K562 (cell line): ENCODE measurements around the gene MACROD2. TPM values are rescaled to one million over a fixed set of nuclear protein-coding genes. Genes with fewer than 3 reads are reported as not detected.

Experiments
- ATAC-seq: fragments of 200-7000 bp; cut with Tn5 transposase; 3 replicates; pipeline ENCODE4 v1.9.1; 2020; ENCODE audit warnings: moderate library complexity
- BruUV-seq: library from RNA; stranded (reverse); fragments of 400-500 nt; replicated peaks from 2 replicates; lab custom pipeline; 2021; lab: Mats Ljungman, UMichigan
- CTCF ChIA-PET: fragments of 300-600 bp; formaldehyde crosslinking; extraction: SDS; loops from one replicate; lab custom pipeline; 2021; ENCODE audit warnings: low intra/inter-chr PET ratio; lab: Yijun Ruan, JAX
- POLR2A ChIA-PET: fragments of 300-600, 350-650 bp; sonication (Branson Sonifier 250); formaldehyde crosslinking; extraction: SDS; loops from one replicate; lab custom pipeline; 2021; ENCODE audit warnings: antibody characterized with exemption, inconsistent platforms; lab: Yijun Ruan, JAX
- DNase-seq, 4 experiments: peaks; one replicate each; pipeline versions ENCODE4 v3.0.0 to v3.0.0-alpha.2; 2011 to 2018; ENCODE audit warnings: low spot score in 3 of 4, mixed read lengths in 3 of 4; ENCODE audit errors: extremely low read depth in 1 of 4
- FAIRE-seq: peaks from 2 replicates; lab custom pipeline; 2011; peaks lifted over from hg19 to GRCh38; lab: Jason Lieb, UNC
- H2AFZ ChIP-seq: 2 replicates; pipeline ENCODE4 v1.6.0; 2011; ENCODE audit warnings: low read depth, low read length, control low read depth, inconsistent platforms
- H3K27ac ChIP-seq: fragments of 200-600 bp; 3 replicates; pipeline ENCODE4 v1.8.0; 2011; ENCODE audit warnings: low read depth, mild to moderate bottlenecking, control low read depth, inconsistent platforms, low read length, moderate library complexity, mixed read lengths; ENCODE audit errors: extremely low read depth
- H3K27me3 ChIP-seq, 2 experiments: fragments of 300-600 bp in 1 of 2; 2 replicates in 1 of 2; 3 replicates in 1 of 2; pipeline versions ENCODE4 v1.6.0 to v1.8.0; 2011; ENCODE audit warnings: inconsistent platforms in 2 of 2, low read length in 2 of 2, mild to moderate bottlenecking in 1 of 2, mixed read lengths in 1 of 2, moderate library complexity in 1 of 2; ENCODE audit not compliant: control insufficient read depth in 2 of 2, insufficient read depth in 2 of 2
- H3K36me3 ChIP-seq: fragments of 300-600 bp; 3 replicates; pipeline ENCODE4 v1.8.0; 2011; ENCODE audit warnings: mild to moderate bottlenecking, low read length, inconsistent platforms; ENCODE audit not compliant: control insufficient read depth, insufficient read depth
- H3K4me1 ChIP-seq, 2 experiments: fragments of 200-600 bp in 1 of 2; replicated peaks in 1 of 2; 2 replicates in 1 of 2; 3 replicates in 1 of 2; pipeline versions ENCODE4 v1.5.1 to v1.8.0; 2011; ENCODE audit warnings: inconsistent platforms in 2 of 2, low read length in 2 of 2, mild to moderate bottlenecking in 1 of 2, mixed read lengths in 1 of 2, moderate library complexity in 1 of 2; ENCODE audit not compliant: control insufficient read depth in 2 of 2, insufficient read depth in 2 of 2
- H3K4me2 ChIP-seq: 2 replicates; pipeline ENCODE4 v1.6.1; 2011; ENCODE audit warnings: low read length, control low read depth, inconsistent platforms, mixed read lengths; ENCODE audit not compliant: insufficient read depth
- H3K4me3 ChIP-seq: fragments of 200-600 bp; sonication (generic), shearing (Covaris generic); 2 replicates; pipeline ENCODE4 v1.5.1; 2016; ENCODE audit warnings: control low read depth, inconsistent platforms
- H3K79me2 ChIP-seq: fragments of 200-600 bp; 3 replicates; pipeline ENCODE4 v1.8.0; 2011; ENCODE audit warnings: low read length, inconsistent platforms; ENCODE audit not compliant: control insufficient read depth, insufficient read depth
- H3K9ac ChIP-seq, 2 experiments: 2 replicates each; pipeline versions ENCODE4 v1.6.0 to v1.6.1; 2011; ENCODE audit warnings: low read depth in 2 of 2, low read length in 2 of 2, control low read depth in 1 of 2, inconsistent platforms in 1 of 2, mild to moderate bottlenecking in 1 of 2, mixed read lengths in 1 of 2; ENCODE audit not compliant: insufficient read depth in 1 of 2
- H3K9me1 ChIP-seq: one replicate; pipeline ENCODE4 v1.6.0; 2011; ENCODE audit warnings: inconsistent platforms, mild to moderate bottlenecking, low read length, moderate library complexity; ENCODE audit not compliant: control insufficient read depth, insufficient read depth
- H3K9me3 ChIP-seq: replicated peaks from 2 replicates; pipeline ENCODE4 v1.5.1; 2011; ENCODE audit warnings: low read depth, low read length, inconsistent platforms; ENCODE audit not compliant: control insufficient read depth, insufficient read depth
- H4K20me1 ChIP-seq: replicated peaks from 2 replicates; pipeline ENCODE4 v1.6.1; 2011; ENCODE audit warnings: low read length, inconsistent platforms, mixed read lengths; ENCODE audit not compliant: control insufficient read depth, insufficient read depth
- EGR1 ChIP-seq: fragments of 450-650 bp; conservative IDR thresholded peaks from 2 replicates; pipeline ENCODE4 v1.6.1; 2017; ENCODE audit warnings: mild to moderate bottlenecking
- GABPB1 ChIP-seq: sonication (generic); formaldehyde crosslinking; IDR thresholded peaks from 2 replicates; pipeline ENCODE4 v1.8.0; 2022; ENCODE audit warnings: mild to moderate bottlenecking, missing genetic modification reagents
- GTF2B ChIP-seq: IDR thresholded peaks from 2 replicates; pipeline ENCODE4 v1.6.1; 2011; ENCODE audit not compliant: insufficient read length; ENCODE audit errors: extremely low read depth
- HES1 ChIP-seq: fragments of 450-650 bp; IDR thresholded peaks from 2 replicates; pipeline ENCODE4 v1.6.1; 2016; ENCODE audit warnings: low read depth, mild to moderate bottlenecking, moderate library complexity
- KLF10 ChIP-seq: fragments of 250-450 bp; sonication (Bioruptor Pico); IDR thresholded peaks from 2 replicates; pipeline ENCODE4 v1.6.1; 2021; ENCODE audit warnings: matching md5 sums
- PCBP2 ChIP-seq: fragments of 200-400 bp; formaldehyde crosslinking; IDR thresholded peaks from 2 replicates; pipeline ENCODE4 v1.6.1; 2018; ENCODE audit warnings: low read length, low read depth, mild to moderate bottlenecking, moderate library complexity; ENCODE audit not compliant: poor library complexity, severe bottlenecking
- PHB2 ChIP-seq: fragments of 450-650 bp; IDR thresholded peaks from 2 replicates; pipeline ENCODE4 v1.6.1; 2017; ENCODE audit warnings: low read depth
- POLR2G ChIP-seq: fragments of 200-400 bp; formaldehyde crosslinking; IDR thresholded peaks from 2 replicates; pipeline ENCODE4 v1.6.1; 2017; ENCODE audit warnings: low read depth, mild to moderate bottlenecking, antibody characterized with exemption, low read length, moderate library complexity
- POU5F1 ChIP-seq: fragments of 150-350 bp; IDR thresholded peaks from 2 replicates; pipeline ENCODE4 v1.6.1; 2014; ENCODE audit warnings: borderline replicate concordance, low read length, low read depth, mild to moderate bottlenecking; ENCODE audit not compliant: partially characterized antibody
- PRMT5 ChIP-seq: sonication (generic); formaldehyde crosslinking; IDR thresholded peaks from 2 replicates; pipeline ENCODE4 v1.5.0; 2020; ENCODE audit warnings: missing genetic modification reagents
- RFX5 ChIP-seq: IDR thresholded peaks from 2 replicates; pipeline ENCODE4 v1.6.1; 2011; ENCODE audit warnings: low read depth, mild to moderate bottlenecking, improper control_type of control experiment, low read length
- STAG1 ChIP-seq: sonication (generic); formaldehyde crosslinking; IDR thresholded peaks from 2 replicates; pipeline ENCODE4 v1.5.0; 2020; ENCODE audit warnings: missing genetic modification reagents, borderline replicate concordance
- ZNF780A ChIP-seq: fragments of 250-450 bp; sonication (Bioruptor Pico); IDR thresholded peaks from 2 replicates; pipeline ENCODE4 v1.5.0; 2021; ENCODE audit warnings: mild to moderate bottlenecking
- WGBS: fragments of 100-300 bp; shearing (Covaris generic); methylation state at CpG from one replicate; pipeline ENCODE4 v1.1.6; 2016; ENCODE audit warnings: low coverage, mixed read lengths; ENCODE audit not compliant: insufficient coverage; ENCODE audit errors: missing lambda C conversion rate; 5-methylcytosine and 5-hydroxymethylcytosine counted together
- in situ Hi-C: fragments of 300-500 bp; cut with MboI; formaldehyde crosslinking; loops from 4 replicates; pipeline ENCODE4 v1.15.0; 2018; ENCODE audit warnings: inconsistent platforms, mixed read lengths
- intact Hi-C: fragments of 100-400 bp; cut with micrococcal nuclease; formaldehyde crosslinking; loops from 2 replicates; pipeline ENCODE4 v1.14.2; 2022
- polyA plus RNA-seq, 8 experiments: library from polyadenylated mRNA; depleted of rRNA in 4 of 8; stranded (reverse) in 5 of 8; unstranded in 3 of 8; fragments of >200 nt; fragmentation: Nextera tagmentation in 2 of 8; fragmentation: Illumina TruSeq in 1 of 8; extraction: Ambion mirVana in 2 of 8; extraction: Trizol in 1 of 8; gene quantifications; 2 replicates each; pipeline versions ENCODE4 v1.2.1 to v1.2.3, GENCODE V29; 2011 to 2014; ENCODE audit warnings: inconsistent platforms in 1 of 8, missing spikeins in 1 of 8
- total RNA-seq, 7 experiments: library from RNA; depleted of rRNA in 6 of 7; stranded (reverse); fragments of >200 nt in 6 of 7; fragmentation: Illumina TruSeq in 2 of 7; extraction: Trizol in 2 of 7; gene quantifications; 2 replicates each; pipeline versions ENCODE4 v1.2.1 to v1.2.3, GENCODE V29; 2011 to 2021; ENCODE audit warnings: low replicate concordance in 1 of 7

Gene MACROD2
- total and polyA plus RNA-seq, 9 of the 15 experiments (the other 6 are each of a cell fraction or from before 2014, with no cell fraction given) = not detected

GRCh38 chr20:15287329-15287728 lies 1292.0 kb downstream of the MACROD2 start:
- H3K9me3 ChIP-seq = no peaks in the 10 kb centered on the region; the same call in 1 of the 2 replicates
- H2AFZ ChIP-seq = no peak overlapping the region
- 3% methylated on average over 5 of the region's 5 CpGs for WGBS
- no peaks in the 10 kb centered on the region for H3K36me3 ChIP-seq
- no TSS peak for BruUV-seq
- no peak for TF ChIP-seq PRMT5 (CRISPR knock-in tag)
- TF ChIP-seq EGR1 = no peak
- no peak overlapping the region for H3K4me2 ChIP-seq
- ChIA-PET POLR2A (no interaction called here), CTCF (no interaction called here)
- H3K27ac ChIP-seq = no peak overlapping the region
- H3K4me1 ChIP-seq = no peaks in the 10 kb centered on the region
- no peaks in the 10 kb centered on the region for H3K79me2 ChIP-seq
- no peak for DNase-seq
- no peaks in the 10 kb centered on the region for H3K9me1 ChIP-seq
- ATAC-seq = no peak
- no peaks in the 10 kb centered on the region for H4K20me1 ChIP-seq
- FAIRE-seq = no peak
- H3K9ac ChIP-seq = no peak overlapping the region
- intact Hi-C loops = no loop called here
- in situ Hi-C loops = no loop called here
- no peaks in the 10 kb centered on the region for H3K27me3 ChIP-seq
- no peak overlapping the region for H3K4me3 ChIP-seq

GRCh38 chr20:15288106-15288505 lies 1292.8 kb downstream of the MACROD2 start:
- ChIA-PET POLR2A (no interaction called here), CTCF (no interaction called here)
- H3K27ac ChIP-seq = no peak overlapping the region
- H3K4me3 ChIP-seq = no peak overlapping the region
- no peaks in the 10 kb centered on the region for H3K79me2 ChIP-seq
- no peaks in the 10 kb centered on the region for H3K27me3 ChIP-seq
- H3K9ac ChIP-seq = no peak overlapping the region
- no TSS peak for BruUV-seq
- H3K9me1 ChIP-seq = no peaks in the 10 kb centered on the region
- 0% methylated on average over 3 of the region's 3 CpGs for WGBS
- H4K20me1 ChIP-seq = no peaks in the 10 kb centered on the region
- FAIRE-seq (no peak), DNase-seq (no peak), ATAC-seq (no peak)
- H2AFZ ChIP-seq = no peak overlapping the region
- no peaks in the 10 kb centered on the region for H3K36me3 ChIP-seq
- TF ChIP-seq ZNF780A (CRISPR knock-in tag) (no peak), PHB2 (no peak), STAG1 (CRISPR knock-in tag) (no peak), RFX5 (no peak), GTF2B (no peak), KLF10 (CRISPR knock-in tag) (no peak), PCBP2 (no peak), GABPB1 (CRISPR knock-in tag) (no peak), POLR2G (no peak), POU5F1 (no peak), HES1 (no peak), PRMT5 (CRISPR knock-in tag) (no peak)
- intact Hi-C loops = no loop called here
- in situ Hi-C loops = no loop called here
- H3K9me3 ChIP-seq = no peaks in the 10 kb centered on the region; the same call in 1 of the 2 replicates
- H3K4me2 ChIP-seq = no peak overlapping the region
- H3K4me1 ChIP-seq = no peaks in the 10 kb centered on the region
